NCI-H774 (cell line): ENCODE data around the gene ACTN4.

Experiments used
- DNase-seq: peaks from one replicate; lab custom pipeline; 2025; lab: John Stamatoyannopoulos, UW

The ACTN4 gene

DNA sequence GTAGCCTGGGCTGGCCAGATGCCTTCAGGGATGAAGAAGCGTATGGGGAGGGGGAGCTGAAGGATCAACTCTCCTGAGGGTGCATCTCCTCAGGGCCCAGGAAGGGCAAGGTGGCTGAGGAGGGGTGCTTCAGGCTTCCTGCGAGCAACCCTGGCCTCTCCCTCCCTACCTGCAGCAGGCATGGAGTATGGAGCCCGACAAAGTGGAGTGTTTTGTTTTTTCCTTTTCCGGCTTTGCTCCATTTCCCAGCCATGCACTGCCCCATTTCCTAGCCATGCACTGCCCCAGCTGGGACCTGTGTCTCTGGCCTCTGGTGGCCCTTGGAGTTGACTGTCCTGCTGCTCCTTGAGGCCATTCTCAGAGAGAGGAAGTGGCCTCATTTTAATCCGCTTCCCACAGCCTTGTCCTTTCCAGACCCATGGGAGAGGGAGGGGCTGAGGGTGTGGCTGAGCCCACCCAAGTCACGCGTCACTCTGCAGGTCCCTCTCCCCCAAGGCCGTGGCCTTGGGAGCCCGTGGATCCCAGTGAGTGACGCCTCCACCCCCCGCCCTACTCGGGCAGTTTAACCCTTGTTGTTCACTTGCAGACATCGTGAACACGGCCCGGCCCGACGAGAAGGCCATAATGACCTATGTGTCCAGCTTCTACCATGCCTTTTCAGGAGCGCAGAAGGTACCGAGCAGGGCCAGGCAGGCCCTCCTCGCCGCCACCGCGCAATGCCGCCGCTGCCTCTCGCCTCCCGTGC, 62.4 kb downstream of the ACTN4 start:
- DNase-seq, result no peak

DNA sequence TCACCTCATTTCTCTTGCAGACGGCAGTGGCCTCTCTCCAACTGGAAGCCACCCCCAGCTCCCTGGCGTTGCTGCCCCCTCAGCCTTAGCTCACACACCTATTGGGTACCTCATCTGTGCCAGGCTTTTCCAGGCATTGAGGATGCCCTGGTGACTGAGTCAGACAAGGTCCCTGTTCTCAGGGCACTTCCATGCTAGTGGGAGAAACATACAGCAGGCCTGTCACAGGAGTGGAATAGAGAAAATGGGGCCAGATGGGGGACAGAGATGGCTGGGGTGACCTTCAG, 62.9 kb downstream of the ACTN4 start:
- DNase-seq, result no peak

DNA sequence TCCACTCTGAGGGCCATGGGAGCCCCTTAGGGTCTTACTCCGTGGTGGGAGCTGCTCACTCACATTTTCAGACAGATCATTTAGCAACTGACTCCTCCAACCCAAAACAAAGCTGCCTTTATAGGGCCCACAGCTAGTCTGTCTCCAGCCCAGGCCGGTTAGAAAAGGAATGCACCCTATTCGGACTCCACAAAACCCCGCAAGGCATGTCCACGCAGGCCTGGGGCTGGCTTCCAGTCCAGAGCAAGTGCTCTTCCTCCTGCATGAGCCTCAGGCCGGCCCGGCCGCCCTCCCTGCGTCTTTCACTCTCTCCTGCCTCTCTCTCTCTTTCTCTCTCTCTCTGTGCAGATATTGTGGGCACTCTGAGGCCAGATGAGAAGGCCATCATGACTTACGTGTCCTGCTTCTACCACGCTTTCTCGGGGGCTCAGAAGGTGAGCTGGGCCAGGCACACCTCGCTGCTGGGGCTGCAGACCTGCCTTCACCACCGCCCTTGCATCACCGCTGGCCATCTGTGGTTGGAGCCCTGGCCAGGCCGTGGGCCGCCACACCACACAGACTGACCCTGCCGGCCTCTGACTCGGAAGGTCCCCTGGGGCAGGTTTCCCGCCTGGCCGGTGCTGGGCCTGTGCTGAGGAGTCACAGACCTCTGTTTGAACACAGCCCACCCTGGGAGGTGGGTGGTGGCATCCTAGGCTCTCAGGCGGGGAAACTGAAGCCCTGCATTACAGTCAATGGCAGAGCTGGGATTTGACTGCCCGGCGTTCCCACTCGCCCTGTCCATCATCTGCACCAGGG, 63.7 kb downstream of the ACTN4 start:
- DNase-seq, result no peak

DNA sequence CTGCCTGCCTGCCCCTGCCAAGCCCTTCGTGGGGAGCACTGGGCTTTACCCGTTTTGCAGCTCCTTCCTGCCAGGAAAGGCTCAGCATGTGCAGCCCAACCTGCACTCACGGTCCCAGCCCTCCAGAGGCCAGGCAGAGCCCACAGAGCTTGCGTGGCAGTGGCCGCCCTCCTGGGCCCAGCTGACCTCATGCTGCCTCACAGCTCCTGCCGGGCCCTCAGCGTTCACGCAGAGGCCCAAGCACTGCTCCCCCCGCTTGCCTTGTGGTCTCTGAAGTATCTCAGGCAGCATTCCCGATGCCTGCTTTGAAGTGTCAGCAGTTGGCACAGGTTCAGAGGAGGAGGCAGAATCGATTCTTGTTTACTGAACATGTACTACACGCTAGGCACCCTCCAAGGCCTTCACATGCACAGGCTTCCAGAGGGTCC, 64.3 kb downstream of the ACTN4 start:
- no peak for DNase-seq

DNA sequence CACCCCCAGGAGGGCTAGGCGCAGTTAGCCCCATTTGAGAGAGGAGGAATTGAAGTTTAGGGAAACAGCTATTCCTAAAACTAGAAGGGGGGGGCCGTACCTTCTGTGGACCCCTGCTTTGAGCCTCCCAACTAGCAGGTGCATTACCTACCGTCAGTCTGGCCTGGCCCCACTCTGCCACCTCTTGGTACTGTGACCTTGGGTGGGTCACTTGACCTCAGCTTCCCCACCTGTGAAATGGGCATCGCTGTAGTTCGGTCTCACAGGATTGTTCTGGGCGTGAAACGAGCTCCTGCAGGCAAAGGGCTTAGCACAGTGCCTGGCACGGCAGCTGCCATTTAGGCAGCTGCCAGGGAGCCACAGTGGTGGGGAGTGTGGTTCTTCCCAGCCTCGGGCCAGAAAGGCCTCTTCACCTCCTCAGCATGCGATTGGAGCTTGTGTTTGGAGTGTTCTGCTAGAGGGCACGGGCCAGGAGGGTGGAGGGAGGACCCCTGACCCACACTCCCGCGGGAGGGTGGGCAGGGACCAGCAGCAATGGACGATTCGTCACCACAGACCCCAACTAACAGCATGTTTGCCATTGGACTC, 64.8 kb downstream of the ACTN4 start:
- DNase-seq, result no peak

DNA sequence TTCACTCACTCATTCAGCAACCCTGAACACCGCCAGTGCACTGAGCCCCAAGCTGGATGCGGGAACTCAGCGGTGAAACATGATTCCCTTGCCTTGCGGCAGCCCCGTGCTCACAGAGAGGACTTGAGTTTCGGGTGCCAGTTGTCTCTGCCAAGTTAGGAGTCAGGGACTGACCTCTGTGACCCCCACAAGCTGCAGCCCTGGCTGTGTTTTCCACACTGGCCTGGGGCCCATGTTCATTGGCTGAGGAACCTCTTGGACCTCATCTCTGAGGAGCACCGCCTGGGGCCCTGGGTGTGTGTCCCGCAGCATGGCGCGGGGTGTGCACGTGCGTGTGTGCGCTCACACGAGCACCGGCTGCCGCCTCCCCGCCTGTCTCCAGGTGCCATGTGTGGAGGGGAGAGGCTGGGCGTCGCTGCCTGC, 65.8 kb downstream of the ACTN4 start:
- no peak for DNase-seq

DNA sequence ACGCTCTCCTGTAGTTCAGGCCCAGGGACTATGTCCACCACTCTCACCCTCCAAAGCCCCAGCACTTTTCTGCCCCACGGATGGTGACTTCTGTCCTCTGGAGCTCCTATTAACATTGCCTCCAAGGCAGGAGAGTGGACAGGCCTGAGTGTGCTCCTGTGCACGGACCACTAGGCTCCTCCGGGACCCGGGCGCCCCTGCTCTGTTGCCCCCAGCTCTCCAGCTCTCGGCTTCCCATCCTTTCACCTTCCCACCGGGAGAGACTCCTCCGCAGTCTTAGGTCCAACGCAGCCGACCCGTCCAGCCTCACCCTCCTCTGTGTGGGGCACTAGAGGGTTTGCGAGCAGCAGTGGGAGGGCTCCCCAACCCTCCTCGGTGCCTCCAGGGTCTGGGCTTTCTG, 66.4 kb downstream of the ACTN4 start:
- DNase-seq, result no peak

DNA sequence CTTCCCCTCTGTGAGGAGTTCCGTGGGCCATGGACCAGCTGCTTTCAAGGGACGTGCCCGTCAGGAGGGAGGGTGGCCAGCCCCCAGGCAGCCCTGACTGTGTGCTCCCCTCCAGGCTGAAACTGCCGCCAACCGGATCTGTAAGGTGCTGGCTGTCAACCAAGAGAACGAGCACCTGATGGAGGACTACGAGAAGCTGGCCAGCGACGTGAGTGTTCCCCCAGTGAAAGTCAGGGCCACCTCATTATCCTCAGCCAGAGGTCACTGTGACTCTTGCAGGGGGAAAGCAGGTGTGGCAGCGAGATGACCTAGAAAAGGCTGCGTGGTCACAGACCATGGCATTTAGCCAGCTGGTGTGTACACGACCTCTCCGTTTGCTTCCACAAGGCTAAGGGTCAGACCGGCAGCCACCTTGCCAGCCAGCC, 66.9 kb downstream of the ACTN4 start:
- no peak for DNase-seq

DNA sequence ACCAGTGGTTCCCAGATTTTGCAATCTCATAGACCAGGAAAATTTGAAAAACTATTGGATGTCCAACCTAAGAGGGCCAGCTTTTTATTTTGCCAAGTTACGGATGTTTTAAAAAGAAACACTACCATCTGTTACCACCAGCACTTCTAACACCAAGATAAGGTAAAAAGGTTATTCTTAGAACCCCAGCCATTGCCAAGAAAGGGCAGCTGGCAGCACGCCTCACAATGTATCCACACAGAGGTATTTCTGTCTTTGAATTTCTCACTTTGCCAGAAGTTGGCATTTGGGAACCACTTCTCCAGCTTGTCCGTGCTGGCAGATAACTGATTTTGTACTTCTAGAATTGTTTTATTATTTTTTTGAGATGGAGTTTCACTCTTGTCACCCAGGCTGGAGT, 68.1 kb downstream of the ACTN4 start:
- no peak for DNase-seq

DNA sequence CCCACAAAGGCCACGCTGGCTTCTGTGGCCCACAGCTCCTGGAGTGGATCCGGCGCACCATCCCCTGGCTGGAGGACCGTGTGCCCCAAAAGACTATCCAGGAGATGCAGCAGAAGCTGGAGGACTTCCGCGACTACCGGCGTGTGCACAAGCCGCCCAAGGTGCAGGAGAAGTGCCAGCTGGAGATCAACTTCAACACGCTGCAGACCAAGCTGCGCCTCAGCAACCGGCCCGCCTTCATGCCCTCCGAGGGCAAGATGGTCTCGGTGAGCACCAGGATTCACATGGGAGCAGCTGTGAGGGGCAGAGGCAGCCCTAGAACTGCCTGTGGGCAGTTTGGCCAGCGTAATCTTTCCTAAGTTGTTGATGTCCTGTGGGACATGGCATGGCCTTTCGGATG, 69.6 kb downstream of the ACTN4 start:
- DNase-seq, result no peak

DNA sequence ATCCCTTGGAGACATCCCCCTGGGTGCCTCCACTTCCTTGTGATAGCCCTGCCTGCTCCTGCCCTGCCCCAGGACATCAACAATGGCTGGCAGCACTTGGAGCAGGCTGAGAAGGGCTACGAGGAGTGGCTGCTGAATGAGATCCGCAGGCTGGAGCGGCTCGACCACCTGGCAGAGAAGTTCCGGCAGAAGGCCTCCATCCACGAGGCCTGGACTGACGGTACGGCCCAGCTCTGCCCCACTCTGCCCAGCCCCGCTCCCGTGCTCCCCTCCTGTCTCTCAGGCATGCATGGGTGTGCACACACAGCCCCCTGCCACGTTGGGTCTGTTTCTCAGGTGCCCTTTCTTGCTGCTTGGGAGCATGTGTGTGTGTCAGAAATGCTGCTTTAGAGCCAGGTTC, 70.4 kb downstream of the ACTN4 start:
- no peak for DNase-seq

DNA sequence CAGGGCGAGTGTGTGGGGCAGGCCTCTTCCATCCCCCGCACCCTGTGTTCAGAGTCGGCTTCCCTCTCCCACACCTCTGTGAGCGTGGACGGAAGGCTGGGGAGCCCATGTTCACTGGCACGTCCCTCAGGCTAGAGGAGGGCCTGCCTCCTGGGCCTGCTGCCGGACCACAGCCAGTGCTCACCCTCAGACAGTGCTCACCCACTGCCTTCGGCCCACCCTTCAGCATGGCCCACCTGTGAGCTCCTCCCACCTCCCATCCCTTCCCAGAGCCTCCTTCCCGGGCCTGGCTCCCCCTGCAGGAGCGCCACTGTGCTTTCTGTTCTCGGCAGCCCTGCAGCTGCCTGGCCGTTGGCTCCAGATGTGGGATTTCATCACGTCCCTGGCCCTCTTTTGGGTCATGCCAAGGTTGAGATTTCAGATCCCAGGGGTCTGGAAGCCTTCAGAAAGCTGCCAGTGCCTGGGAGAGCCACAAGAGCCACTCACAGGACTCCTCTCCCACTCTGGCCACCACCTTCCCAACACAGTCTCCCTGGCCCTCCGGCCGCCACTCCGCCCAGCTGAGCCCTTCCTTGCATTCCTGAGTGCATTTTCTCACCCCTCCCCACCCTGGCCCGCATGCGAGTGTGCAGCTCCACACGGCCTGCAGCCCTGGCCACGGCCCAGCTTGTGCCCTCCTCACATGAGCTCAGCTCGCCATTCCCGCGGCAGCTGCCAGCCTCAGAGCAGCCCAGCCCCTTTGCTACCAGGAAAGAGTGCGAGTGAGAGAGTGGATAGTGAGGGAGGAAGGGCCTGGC, 71.5 kb downstream of the ACTN4 start:
- DNase-seq, result no peak

DNA sequence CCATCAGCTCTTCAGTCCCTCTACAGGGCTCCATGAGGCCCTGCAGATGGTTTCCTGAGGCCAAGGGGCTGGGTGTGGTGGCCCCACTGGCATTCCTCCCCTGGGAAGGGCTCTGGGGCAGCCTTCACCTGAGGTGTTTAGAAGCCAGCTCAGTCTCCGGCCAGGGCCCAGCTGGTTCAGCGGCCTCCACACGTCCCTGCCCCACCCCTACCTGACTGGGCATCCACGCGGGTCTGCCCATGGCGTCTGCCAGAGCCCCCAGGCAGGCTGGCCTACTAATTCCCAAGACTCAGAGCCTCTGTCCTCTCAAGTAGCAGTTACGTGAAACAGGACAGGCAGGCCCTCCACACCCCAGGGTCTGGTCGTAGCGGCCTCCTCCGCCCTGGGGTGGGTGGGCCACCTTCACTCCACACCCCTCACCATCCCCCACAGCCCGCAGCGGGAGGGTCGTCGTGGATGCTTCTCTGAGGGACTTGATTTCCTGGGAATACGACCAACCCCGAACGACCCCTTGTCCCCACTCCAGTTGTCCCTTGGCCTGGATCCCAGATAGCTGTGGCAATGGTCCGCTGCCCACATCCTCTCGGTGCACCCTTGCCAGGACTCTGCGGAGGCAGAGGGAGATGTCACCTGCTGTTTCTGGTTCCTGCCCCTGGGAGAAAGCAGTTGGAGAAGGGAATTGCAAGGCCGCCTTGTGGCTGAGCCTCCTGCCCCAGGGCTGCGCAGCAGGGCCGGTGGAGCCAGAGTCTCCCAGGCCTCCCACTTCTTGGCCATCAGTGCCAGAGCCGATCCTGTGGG, 72.5 kb downstream of the ACTN4 start:
- DNase-seq, result no peak

DNA sequence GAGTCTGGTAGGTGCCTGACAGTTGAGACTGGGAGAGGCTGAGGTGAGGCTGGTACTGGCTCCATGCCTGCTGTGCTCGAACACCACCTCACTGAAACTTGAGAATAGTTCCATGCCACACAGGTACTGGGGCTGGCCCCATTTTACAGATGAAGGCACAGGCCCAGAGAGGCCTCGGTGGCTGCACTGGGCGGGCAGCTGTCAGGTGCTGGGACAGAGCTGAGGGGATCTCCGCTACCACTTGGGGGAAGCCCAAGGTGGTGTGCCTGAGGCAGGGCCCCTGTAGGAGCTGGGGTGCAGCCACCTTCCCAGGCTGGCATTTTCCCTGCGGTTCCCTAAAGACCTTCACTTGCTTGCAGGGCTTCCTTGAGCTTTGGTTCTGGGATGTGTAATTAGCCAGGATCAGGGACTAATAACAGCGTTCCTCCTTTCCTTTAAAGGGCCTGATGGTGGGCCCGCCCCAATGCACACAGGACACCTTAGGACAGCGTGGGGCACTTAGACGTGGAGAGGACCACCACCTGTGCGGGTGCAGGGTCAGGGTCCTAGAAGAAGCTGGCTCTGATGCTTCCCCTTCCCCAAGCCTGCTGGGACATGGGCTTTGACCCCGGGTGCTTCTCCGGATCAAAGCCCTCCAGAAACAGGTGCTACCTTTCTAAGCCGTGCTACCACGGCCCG, 73.2 kb downstream of the ACTN4 start:
- no peak for DNase-seq

DNA sequence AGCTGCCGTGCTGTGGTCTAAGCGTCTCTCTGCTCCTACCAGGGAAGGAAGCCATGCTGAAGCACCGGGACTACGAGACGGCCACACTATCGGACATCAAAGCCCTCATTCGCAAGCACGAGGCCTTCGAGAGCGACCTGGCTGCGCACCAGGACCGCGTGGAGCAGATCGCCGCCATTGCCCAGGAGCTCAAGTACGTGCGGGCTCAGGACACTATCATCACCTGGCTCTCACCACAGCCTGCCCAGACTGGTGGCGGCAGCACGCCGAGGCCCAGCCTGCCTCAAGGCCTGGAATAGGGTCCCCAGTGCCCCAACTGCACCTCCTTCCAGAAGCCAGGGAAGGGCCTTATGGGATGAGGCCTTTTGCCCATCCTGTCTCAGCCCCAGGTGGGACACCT, 74.0 kb downstream of the ACTN4 start:
- no peak for DNase-seq

DNA sequence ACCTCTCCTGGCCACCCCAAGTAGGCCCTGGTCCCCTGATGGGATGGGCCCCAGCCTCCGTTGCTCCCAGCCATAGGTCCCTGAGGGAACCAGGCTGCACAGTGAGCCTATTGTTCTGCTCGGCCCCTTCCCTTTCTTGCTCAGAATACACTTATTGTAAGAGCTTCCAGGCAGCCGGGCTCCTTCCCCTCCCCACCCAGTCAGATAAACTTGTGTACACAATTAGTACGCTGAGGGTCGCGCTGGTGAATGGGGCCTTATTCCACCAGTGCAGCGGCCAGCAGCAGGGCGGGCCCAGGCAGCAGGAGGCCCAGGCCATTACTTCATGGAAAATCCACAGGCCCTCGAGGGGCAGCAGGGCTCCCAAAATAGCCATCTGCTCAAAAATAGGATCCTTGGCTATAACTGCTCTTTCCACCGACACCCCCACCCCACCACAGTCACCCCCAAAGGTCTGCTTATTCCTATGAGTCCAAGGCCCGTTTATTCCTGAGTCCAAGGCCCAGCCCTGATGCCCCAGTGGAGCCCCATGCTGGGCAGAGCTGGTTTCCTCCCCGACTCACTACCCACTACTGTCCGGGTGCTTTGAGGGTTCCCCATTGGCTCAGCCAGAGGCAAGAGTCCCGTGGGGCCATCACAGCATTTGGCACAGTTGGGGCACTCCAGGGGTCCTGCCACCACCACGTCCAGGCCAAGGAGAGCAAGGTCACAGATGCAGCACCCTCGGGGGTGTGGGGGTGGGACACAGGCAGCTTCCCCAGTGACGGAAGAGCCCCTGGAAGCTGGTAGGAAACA, 74.7 kb downstream of the ACTN4 start:
- no peak for DNase-seq

DNA sequence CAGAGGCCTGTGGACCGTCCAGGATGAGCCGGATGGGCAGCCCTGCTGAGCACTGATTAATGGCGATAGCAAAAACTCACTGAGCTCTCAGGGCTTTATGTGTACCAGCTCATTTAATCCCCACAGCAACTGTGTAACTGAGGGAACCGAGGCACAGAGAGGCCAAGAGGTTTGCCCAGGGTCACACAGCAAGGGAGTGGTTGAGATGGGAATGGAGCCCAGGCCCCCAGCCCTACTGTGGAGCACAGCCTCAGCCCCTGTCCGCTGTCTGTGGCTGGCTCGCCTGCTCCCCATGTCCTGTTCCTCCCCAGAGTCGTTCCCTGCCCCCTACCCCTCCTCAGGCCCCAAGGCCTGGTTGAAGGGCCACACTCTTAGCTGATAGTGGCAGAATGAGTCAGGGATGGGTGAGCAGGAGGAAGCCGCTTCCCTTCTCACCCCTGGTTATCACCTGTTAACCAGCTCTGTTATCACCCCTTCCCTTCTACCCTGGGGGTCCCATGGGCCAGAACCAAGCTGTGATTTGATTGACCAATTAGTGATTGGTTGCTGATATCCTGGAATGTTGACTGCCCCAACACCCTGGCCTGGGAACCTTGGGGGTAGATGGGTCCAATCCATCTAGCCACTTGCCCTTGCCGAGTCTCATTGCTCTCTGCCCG, 75.6 kb downstream of the ACTN4 start:
- no peak for DNase-seq

DNA sequence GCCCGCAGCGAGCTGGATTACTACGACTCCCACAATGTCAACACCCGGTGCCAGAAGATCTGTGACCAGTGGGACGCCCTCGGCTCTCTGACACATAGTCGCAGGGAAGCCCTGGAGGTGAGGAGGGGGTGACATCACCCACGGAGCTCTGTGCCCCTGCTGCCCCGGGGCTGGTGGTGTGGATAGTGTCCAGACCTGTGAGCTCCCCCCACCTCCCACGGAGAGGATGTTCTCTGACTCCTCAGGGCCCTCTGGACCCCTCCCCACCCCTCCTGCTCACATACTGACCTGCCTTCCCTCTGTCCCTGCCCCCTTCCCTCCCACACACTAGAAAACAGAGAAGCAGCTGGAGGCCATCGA, 76.1 kb downstream of the ACTN4 start:
- DNase-seq, result no peak

DNA sequence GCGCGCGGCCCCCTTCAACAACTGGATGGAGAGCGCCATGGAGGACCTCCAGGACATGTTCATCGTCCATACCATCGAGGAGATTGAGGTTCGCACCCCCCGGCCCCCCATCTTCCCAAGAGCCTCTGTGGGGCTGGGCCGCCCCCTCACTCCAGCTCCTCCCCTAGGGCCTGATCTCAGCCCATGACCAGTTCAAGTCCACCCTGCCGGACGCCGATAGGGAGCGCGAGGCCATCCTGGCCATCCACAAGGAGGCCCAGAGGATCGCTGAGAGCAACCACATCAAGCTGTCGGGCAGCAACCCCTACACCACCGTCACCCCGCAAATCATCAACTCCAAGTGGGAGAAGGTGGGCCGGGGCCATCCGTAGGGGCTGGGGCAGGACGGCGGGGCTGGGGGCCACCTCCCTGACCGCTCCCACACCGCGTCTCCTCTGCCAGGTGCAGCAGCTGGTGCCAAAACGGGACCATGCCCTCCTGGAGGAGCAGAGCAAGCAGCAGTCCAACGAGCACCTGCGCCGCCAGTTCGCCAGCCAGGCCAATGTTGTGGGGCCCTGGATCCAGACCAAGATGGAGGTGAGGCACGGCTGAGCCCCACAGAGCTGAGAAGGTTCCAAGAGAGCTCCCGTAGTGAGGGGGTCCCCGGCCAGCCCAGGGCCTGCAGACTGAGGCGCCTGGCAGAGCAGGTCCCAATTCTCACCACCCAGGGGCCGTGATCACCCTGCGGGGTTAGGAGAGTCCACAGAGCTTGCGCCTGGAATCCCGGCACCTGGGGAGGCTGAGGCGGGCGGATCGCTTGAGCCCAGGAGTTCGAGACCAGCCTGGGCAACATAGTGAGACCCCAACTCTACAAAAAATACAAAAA, 76.8 kb downstream of the ACTN4 start:
- no peak for DNase-seq
